ENCODE results near the gene NEAT1.

GRCh38 chr11:65459552-65459951 is 37.0 kb downstream of the NEAT1 start:
- TF ChIP-seq, protein P1, sequence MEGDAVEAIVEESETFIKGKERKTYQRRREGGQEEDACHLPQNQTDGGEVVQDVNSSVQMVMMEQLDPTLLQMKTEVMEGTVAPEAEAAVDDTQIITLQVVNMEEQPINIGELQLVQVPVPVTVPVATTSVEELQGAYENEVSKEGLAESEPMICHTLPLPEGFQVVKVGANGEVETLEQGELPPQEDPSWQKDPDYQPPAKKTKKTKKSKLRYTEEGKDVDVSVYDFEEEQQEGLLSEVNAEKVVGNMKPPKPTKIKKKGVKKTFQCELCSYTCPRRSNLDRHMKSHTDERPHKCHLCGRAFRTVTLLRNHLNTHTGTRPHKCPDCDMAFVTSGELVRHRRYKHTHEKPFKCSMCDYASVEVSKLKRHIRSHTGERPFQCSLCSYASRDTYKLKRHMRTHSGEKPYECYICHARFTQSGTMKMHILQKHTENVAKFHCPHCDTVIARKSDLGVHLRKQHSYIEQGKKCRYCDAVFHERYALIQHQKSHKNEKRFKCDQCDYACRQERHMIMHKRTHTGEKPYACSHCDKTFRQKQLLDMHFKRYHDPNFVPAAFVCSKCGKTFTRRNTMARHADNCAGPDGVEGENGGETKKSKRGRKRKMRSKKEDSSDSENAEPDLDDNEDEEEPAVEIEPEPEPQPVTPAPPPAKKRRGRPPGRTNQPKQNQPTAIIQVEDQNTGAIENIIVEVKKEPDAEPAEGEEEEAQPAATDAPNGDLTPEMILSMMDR (IDR thresholded peaks at IDR 0.05 in 2 of 3, conservative IDR thresholded peaks at IDR 0.05 in 1 of 3; ENCODE audit: borderline replicate concordance in 1 of 3, insufficient read depth in 1 of 3, low read depth in 2 of 3, low read length in 2 of 3), result no peak
- TF ChIP-seq SIN3A (IDR thresholded peaks at IDR 0.05; ENCODE audit: low read depth), result no peak
- TF ChIP-seq SP1 (IDR thresholded peaks at IDR 0.05; ENCODE audit: low read depth), result no peak
- TF ChIP-seq, protein P2, sequence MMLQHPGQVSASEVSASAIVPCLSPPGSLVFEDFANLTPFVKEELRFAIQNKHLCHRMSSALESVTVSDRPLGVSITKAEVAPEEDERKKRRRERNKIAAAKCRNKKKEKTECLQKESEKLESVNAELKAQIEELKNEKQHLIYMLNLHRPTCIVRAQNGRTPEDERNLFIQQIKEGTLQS (IDR thresholded peaks at IDR 0.05), result no peak
- no peak for TF ChIP-seq SRF (IDR thresholded peaks at IDR 0.05; ENCODE audit: low read depth)
- TF ChIP-seq EZH2phosphoT487 (IDR thresholded peaks at IDR 0.05; ENCODE audit: borderline replicate concordance), result no peak
- no peak for TF ChIP-seq RAD21 (IDR thresholded peaks at IDR 0.05; ENCODE audit: low read depth)
- no peak for TF ChIP-seq YY1 (IDR thresholded peaks at IDR 0.05; ENCODE audit: extremely low read depth, insufficient replicate concordance, low read depth, low read length)
- no peak for TF ChIP-seq MAX (IDR thresholded peaks at IDR 0.05)
